Neural progenitor cell (in vitro differentiated cells): ENCODE results near the gene CETN2. TPM values are rescaled to one million over a fixed set of nuclear protein-coding genes. Genes with fewer than 3 reads are reported as not detected.
A peak's percentile ranks its signal among the peaks of the same experiment; 100 is the strongest.

Experiments
- DNase-seq: peaks from one replicate; pipeline ENCODE4 v3.0.0-alpha.2; 2016; ENCODE audit warnings: low spot score
- H2AFZ ChIP-seq: fragments of 200-600 bp; sonication (generic); replicated peaks from 2 replicates; pipeline ENCODE4 v1.6.1; 2016; ENCODE audit warnings: antibody characterized with exemption
- H3F3A ChIP-seq: fragments of 200-600 bp; sonication (generic); 2 replicates; pipeline ENCODE4 v1.6.1; 2016; ENCODE audit warnings: antibody characterized with exemption, low read depth
- H3K27ac ChIP-seq: fragments of 200-600 bp; sonication (generic); 2 replicates; pipeline ENCODE4 v1.5.1; 2016; ENCODE audit warnings: mild to moderate bottlenecking
- H3K27me3 ChIP-seq: fragments of 200-600 bp; sonication (generic); 2 replicates; pipeline ENCODE4 v1.6.1; 2016; ENCODE audit warnings: mild to moderate bottlenecking, moderate library complexity
- H3K36me3 ChIP-seq: fragments of 200-600 bp; sonication (generic); 2 replicates; pipeline ENCODE4 v1.5.1; 2016
- H3K4me1 ChIP-seq: fragments of 200-600 bp; sonication (generic); 2 replicates; pipeline ENCODE4 v1.6.1; 2016; ENCODE audit warnings: mixed run types
- H3K4me2 ChIP-seq: fragments of 200-600 bp; sonication (generic); 2 replicates; pipeline ENCODE4 v1.6.1; 2016
- H3K4me3 ChIP-seq: fragments of 200-600 bp; sonication (generic); 2 replicates; pipeline ENCODE4 v1.5.1; 2016
- H3K79me2 ChIP-seq: fragments of 200-600 bp; sonication (generic); 2 replicates; pipeline ENCODE4 v1.6.1; 2016; ENCODE audit warnings: low read depth
- H3K9ac ChIP-seq: fragments of 200-600 bp; sonication (generic); 2 replicates; pipeline ENCODE4 v1.6.1; 2016
- H3K9me3 ChIP-seq: fragments of 200-600 bp; sonication (generic); 2 replicates; pipeline ENCODE4 v1.5.1; 2016; ENCODE audit warnings: low read depth
- H4K20me1 ChIP-seq: fragments of 200-600 bp; sonication (generic); 2 replicates; pipeline ENCODE4 v1.6.1; 2016; ENCODE audit warnings: low read depth
- H3K27ac Mint-ChIP-seq: 3 replicates; pipeline ENCODE4 v1.8.0; 2021; ENCODE audit warnings: mixed read lengths
- H3K27me3 Mint-ChIP-seq: 2 replicates; pipeline ENCODE4 v1.8.0; 2022; ENCODE audit warnings: low read depth, mild to moderate bottlenecking, inconsistent platforms, moderate library complexity, mixed read lengths; ENCODE audit not compliant: insufficient read depth
- H3K36me3 Mint-ChIP-seq: 3 replicates; pipeline ENCODE4 v1.8.0; 2021; ENCODE audit warnings: mixed read lengths
- H3K4me1 Mint-ChIP-seq: 3 replicates; pipeline ENCODE4 v1.8.0; 2021; ENCODE audit warnings: mixed read lengths
- H3K4me3 Mint-ChIP-seq: 3 replicates; pipeline ENCODE4 v1.8.0; 2021; ENCODE audit warnings: mild to moderate bottlenecking, moderate library complexity, mixed read lengths
- H3K9me3 Mint-ChIP-seq: 3 replicates; pipeline ENCODE4 v1.8.0; 2020; ENCODE audit warnings: mixed read lengths
- EZH2 ChIP-seq: fragments of 200-600 bp; sonication (generic); IDR thresholded peaks from 2 replicates; pipeline ENCODE4 v1.6.1; 2017; ENCODE audit warnings: antibody characterized with exemption, mild to moderate bottlenecking, moderate library complexity
- EZH2phosphoT487 ChIP-seq: fragments of 200-600 bp; sonication (generic); IDR thresholded peaks from 2 replicates; pipeline ENCODE4 v1.6.1; 2017; ENCODE audit warnings: antibody characterized with exemption
- total RNA-seq: library from RNA; depleted of rRNA; stranded (reverse); fragments of >200 nt; gene quantifications from 2 replicates; pipeline ENCODE4 v1.2.3, GENCODE V29; 2015; ENCODE audit warnings: low replicate concordance
- TF ChIP-seq, protein P1 (sequence below): fragments of 200-600 bp; sonication (generic); IDR thresholded peaks from 2 replicates; pipeline ENCODE4 v1.5.1; 2017; ENCODE audit warnings: antibody characterized with exemption, mild to moderate bottlenecking

CETN2 gene
- total RNA-seq, 1 donor from 2014 or later, result 82.3 TPM

DNA sequence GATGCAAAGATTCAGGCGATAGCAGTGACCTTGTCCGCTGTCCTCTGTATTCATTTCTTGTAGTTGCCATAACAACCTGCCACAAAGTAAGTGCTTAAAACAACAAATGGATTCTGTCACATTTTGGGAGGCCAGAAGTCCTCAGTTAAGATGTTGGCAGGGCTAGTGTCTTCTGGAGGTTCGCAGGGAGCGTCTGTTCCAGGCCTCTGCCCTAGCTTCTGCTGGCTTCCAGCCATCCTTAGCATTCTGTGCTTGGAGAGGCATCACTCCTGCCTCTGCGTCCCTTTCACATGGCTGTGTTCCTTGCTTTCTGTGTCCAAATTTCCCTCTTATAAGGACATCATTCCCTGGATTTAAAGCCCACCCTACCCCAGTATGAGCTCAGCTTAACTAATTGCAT lies 35.8 kb upstream of the CETN2 start:
- no peak overlapping the region for H3K9ac ChIP-seq
- H3K36me3 Mint-ChIP-seq, result peaks cover 17% of the 10 kb centered on the region
- no peaks in the 10 kb centered on the region for H3F3A ChIP-seq
- H2AFZ ChIP-seq, result no peak overlapping the region
- no peaks in the 10 kb centered on the region for H3K79me2 ChIP-seq
- TF ChIP-seq, protein P1, sequence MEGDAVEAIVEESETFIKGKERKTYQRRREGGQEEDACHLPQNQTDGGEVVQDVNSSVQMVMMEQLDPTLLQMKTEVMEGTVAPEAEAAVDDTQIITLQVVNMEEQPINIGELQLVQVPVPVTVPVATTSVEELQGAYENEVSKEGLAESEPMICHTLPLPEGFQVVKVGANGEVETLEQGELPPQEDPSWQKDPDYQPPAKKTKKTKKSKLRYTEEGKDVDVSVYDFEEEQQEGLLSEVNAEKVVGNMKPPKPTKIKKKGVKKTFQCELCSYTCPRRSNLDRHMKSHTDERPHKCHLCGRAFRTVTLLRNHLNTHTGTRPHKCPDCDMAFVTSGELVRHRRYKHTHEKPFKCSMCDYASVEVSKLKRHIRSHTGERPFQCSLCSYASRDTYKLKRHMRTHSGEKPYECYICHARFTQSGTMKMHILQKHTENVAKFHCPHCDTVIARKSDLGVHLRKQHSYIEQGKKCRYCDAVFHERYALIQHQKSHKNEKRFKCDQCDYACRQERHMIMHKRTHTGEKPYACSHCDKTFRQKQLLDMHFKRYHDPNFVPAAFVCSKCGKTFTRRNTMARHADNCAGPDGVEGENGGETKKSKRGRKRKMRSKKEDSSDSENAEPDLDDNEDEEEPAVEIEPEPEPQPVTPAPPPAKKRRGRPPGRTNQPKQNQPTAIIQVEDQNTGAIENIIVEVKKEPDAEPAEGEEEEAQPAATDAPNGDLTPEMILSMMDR, result no peak
- TF ChIP-seq EZH2 (no peak), EZH2phosphoT487 (no peak)
- no peak overlapping the region for H3K4me3 ChIP-seq
- no peaks in the 10 kb centered on the region for H3K9me3 ChIP-seq
- H3K9me3 Mint-ChIP-seq, result peaks cover 11% of the 10 kb centered on the region
- no peak overlapping the region for H3K27ac Mint-ChIP-seq
- no peaks in the 10 kb centered on the region for H3K36me3 ChIP-seq
- no peaks in the 10 kb centered on the region for H3K27me3 ChIP-seq
- no peak overlapping the region for H3K27ac ChIP-seq
- peaks cover 6% of the 10 kb centered on the region for H3K27me3 Mint-ChIP-seq
- DNase-seq, result no peak
- H3K4me3 Mint-ChIP-seq, result no peak overlapping the region
- H3K4me1 ChIP-seq, result no peaks in the 10 kb centered on the region
- peaks cover 6% of the 10 kb centered on the region for H3K4me1 Mint-ChIP-seq
- H4K20me1 ChIP-seq, result no peaks in the 10 kb centered on the region
- H3K4me2 ChIP-seq, result no peak overlapping the region

DNA sequence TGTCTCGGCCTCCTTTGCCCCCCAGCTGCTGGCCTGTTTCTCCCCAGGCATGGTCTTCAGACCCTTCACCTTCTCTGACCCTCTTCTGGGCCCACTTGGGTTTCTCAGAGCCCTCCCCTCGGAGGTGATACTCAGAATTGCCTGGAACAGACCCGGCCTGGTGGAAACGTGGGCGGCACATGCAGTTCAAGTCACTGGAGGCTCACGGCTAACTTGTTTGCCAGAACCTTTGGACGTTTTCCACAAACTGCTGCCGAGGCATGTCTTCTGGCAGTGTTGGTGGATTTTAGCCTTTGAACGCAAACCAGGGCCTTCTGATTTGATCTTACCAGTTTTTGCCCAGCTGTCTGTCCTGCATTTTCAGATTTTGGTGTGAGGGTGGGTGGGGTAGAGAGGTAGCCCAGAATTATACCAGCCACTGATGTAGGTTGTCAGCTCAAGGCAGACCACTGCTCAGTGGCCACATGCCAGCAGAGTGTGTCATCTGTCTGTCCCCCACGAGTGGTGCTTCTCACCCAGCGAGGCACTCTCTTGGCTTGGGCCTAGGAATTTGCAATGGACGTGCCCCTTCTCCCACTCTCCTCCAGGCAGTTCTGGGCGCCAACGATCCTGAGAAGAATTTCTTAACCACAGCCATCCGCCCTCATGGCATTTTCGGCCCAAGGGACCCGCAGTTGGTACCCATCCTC lies 34.8 kb upstream of the CETN2 start:
- no peaks in the 10 kb centered on the region for H3F3A ChIP-seq
- no peak overlapping the region for H3K4me2 ChIP-seq
- H3K9ac ChIP-seq, result no peak overlapping the region
- no peak overlapping the region for H3K4me3 Mint-ChIP-seq
- no peaks in the 10 kb centered on the region for H3K9me3 ChIP-seq
- H2AFZ ChIP-seq, result no peak overlapping the region
- TF ChIP-seq EZH2 (no peak), EZH2phosphoT487 (no peak)
- TF ChIP-seq, protein P1, result no peak
- H3K4me3 ChIP-seq, result no peak overlapping the region
- no peak for DNase-seq
- no peak overlapping the region for H3K27ac ChIP-seq
- peaks cover 6% of the 10 kb centered on the region for H3K27me3 Mint-ChIP-seq
- no peaks in the 10 kb centered on the region for H3K79me2 ChIP-seq
- H3K27me3 ChIP-seq, result no peaks in the 10 kb centered on the region
- peaks cover 18% of the 10 kb centered on the region for H3K36me3 Mint-ChIP-seq
- no peaks in the 10 kb centered on the region for H4K20me1 ChIP-seq
- H3K4me1 Mint-ChIP-seq, result peaks cover 14% of the 10 kb centered on the region
- no peaks in the 10 kb centered on the region for H3K4me1 ChIP-seq
- H3K27ac Mint-ChIP-seq, result no peak overlapping the region
- H3K9me3 Mint-ChIP-seq, result peaks cover 11% of the 10 kb centered on the region
- no peaks in the 10 kb centered on the region for H3K36me3 ChIP-seq

DNA sequence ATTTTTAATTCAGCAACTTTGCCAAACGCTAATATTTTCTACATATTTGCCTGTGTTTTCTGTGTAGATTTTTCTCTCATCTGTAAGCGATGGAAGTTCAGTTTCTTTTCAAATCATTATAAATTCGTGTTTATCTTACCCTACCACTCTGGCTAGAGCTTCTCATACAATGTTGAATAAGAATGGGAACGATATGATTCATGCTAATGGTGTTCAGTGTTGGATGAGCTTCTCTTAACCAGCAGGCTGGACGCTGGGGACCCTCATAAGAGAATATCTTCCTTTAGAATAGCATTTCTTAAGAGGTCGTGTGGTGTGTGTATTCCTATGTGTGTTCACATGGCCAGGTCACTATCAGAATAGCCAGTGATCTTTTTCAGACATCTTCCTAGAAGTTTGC lies 31.3 kb upstream of the CETN2 start:
- H3K27ac Mint-ChIP-seq, result peak overlapping the region; percentile 62
- peaks cover 18% of the 10 kb centered on the region for H3K36me3 Mint-ChIP-seq
- peaks cover 9% of the 10 kb centered on the region for H3K9me3 Mint-ChIP-seq
- H3K4me1 Mint-ChIP-seq, result peaks cover 14% of the 10 kb centered on the region
- H3K79me2 ChIP-seq, result no peaks in the 10 kb centered on the region
- no peak for DNase-seq
- no peaks in the 10 kb centered on the region for H3F3A ChIP-seq
- no peaks in the 10 kb centered on the region for H4K20me1 ChIP-seq
- no peak overlapping the region for H3K4me2 ChIP-seq
- no peak for TF ChIP-seq EZH2phosphoT487
- TF ChIP-seq, protein P1, result no peak
- no peak for TF ChIP-seq EZH2
- H3K27ac ChIP-seq, result no peak overlapping the region
- no peak overlapping the region for H3K4me3 ChIP-seq
- no peaks in the 10 kb centered on the region for H3K4me1 ChIP-seq
- H3K9ac ChIP-seq, result no peak overlapping the region
- no peak overlapping the region for H2AFZ ChIP-seq
- no peak overlapping the region for H3K4me3 Mint-ChIP-seq
- no peaks in the 10 kb centered on the region for H3K9me3 ChIP-seq
- peaks cover 2% of the 10 kb centered on the region for H3K27me3 Mint-ChIP-seq
- H3K36me3 ChIP-seq, result no peaks in the 10 kb centered on the region
- H3K27me3 ChIP-seq, result no peaks in the 10 kb centered on the region
